A549 (cell line): ENCODE results near the gene GPR183.

Experiments
- CEBPB ChIP-seq, 2 experiments: fragments of >200 bp in 1 of 2; sonication (Bioruptor Twin) in 1 of 2; formaldehyde crosslinking in 1 of 2; IDR thresholded peaks; 2 replicates each; pipeline ENCODE4 v1.6.1; 2012 to 2016
- CHD2 ChIP-seq: fragments of 150-350 bp; IDR thresholded peaks from 2 replicates; pipeline ENCODE4 v1.6.1; 2014; ENCODE audit warnings: low read length; ENCODE audit not compliant: partially characterized antibody
- CTCF ChIP-seq: fragments of >200 bp; sonication (Bioruptor Twin); formaldehyde crosslinking; IDR thresholded peaks from 3 replicates; pipeline ENCODE4 v1.5.1; 2016
- E2F6 ChIP-seq: IDR thresholded peaks from 2 replicates; pipeline ENCODE4 v1.6.1; 2012; ENCODE audit warnings: low read depth, borderline replicate concordance
- EHMT2 ChIP-seq: fragments of 200-600 bp; sonication (generic); IDR thresholded peaks from 2 replicates; pipeline ENCODE4 v1.6.1; 2016; ENCODE audit warnings: antibody characterized with exemption, low read depth, mild to moderate bottlenecking, moderate library complexity
- EP300 ChIP-seq, 2 experiments: fragments of >200 bp; sonication (Bioruptor Twin); formaldehyde crosslinking; IDR thresholded peaks; 2 replicates in 1 of 2; 3 replicates in 1 of 2; pipeline ENCODE4 v1.6.1; 2016 to 2017
- KDM5A ChIP-seq: fragments of 200-600 bp; sonication (generic); IDR thresholded peaks from 2 replicates; pipeline ENCODE4 v1.6.1; 2016; ENCODE audit warnings: antibody characterized with exemption, mild to moderate bottlenecking
- MAX ChIP-seq: IDR thresholded peaks from 2 replicates; pipeline ENCODE4 v1.6.1; 2012
- POLR2A ChIP-seq: IDR thresholded peaks from 2 replicates; pipeline ENCODE4 v1.6.1; 2012; ENCODE audit warnings: mild to moderate bottlenecking, low read length
- RAD21 ChIP-seq, 2 experiments: fragments of >200 bp in 1 of 2; sonication (Bioruptor Twin) in 1 of 2; formaldehyde crosslinking in 1 of 2; IDR thresholded peaks in 1 of 2; conservative IDR thresholded peaks in 1 of 2; 2 replicates in 1 of 2; 3 replicates in 1 of 2; pipeline ENCODE4 v1.6.1; 2012 to 2018; ENCODE audit warnings: inconsistent platforms in 1 of 2
- RCOR1 ChIP-seq: fragments of 150-350 bp; IDR thresholded peaks from 2 replicates; pipeline ENCODE4 v1.6.1; 2014; ENCODE audit warnings: antibody characterized with exemption, low read length, low read depth
- USF2 ChIP-seq: fragments of 450-650 bp; IDR thresholded peaks from 2 replicates; pipeline ENCODE4 v1.6.1; 2014; ENCODE audit warnings: antibody characterized with exemption

GRCh38 chr13:99289271-99289670 lies 17.9 kb downstream of the GPR183 start:
- TF ChIP-seq E2F6 = no peak
- no peak for TF ChIP-seq CTCF
- no peak for TF ChIP-seq RAD21 (conservative IDR thresholded peaks at IDR 0.05 in 1 of 2, IDR thresholded peaks at IDR 0.05 in 1 of 2)
- TF ChIP-seq EP300 (IDR thresholded peaks at IDR 0.05) = no peak
- no peak for TF ChIP-seq KDM5A
- no peak for TF ChIP-seq EHMT2
- TF ChIP-seq MAX = no peak
- no peak for TF ChIP-seq CEBPB (IDR thresholded peaks at IDR 0.05)
- no peak for TF ChIP-seq USF2
- no peak for TF ChIP-seq POLR2A
- no peak for TF ChIP-seq RCOR1
- no peak for TF ChIP-seq CHD2
